Measurements from ENCODE around the gene SPEF1.

The SPEF1 gene

GRCh38 chr20:3753501-3754275, 27.6 kb downstream of the SPEF1 start:
- DNase-seq (ENCODE audit: extremely low spot score) = no peak
- ChIA-PET CTCF (interaction anchor here (1.0 kb wide), 1 partner anchor 15 kb away, joined by 4 read pairs; no protein-coding TSS in a partner anchor), POLR2A (interaction anchor here (1.9 kb wide), 1 partner anchor 14 kb away, joined by 6 read pairs; the partner anchor contains the start of gene ADISSP)
- TF ChIP-seq PKNOX1 (IDR thresholded peaks at IDR 0.05) = no peak
- no peak for TF ChIP-seq HDGF (IDR thresholded peaks at IDR 0.05; ENCODE audit: borderline replicate concordance)
- TF ChIP-seq BHLHE40 (IDR thresholded peaks at IDR 0.05; ENCODE audit: borderline replicate concordance) = no peak
- TF ChIP-seq ARNT (IDR thresholded peaks at IDR 0.05) = no peak

- DNase-seq (ENCODE audit: extremely low spot score) = peak; percentile 69
- POLR2A ChIA-PET = interaction anchor here (1.9 kb wide), 1 partner anchor 15 kb away, joined by 6 read pairs; the partner anchor contains the start of gene ADISSP
These were observed 28.1 kb downstream of the SPEF1 start for GRCh38 chr20:3753098-3753497.

GRCh38 chr20:3752386-3752759, 28.9 kb downstream of the SPEF1 start:
- ChIA-PET CTCF (interaction anchor here (0.7 to 1.0 kb wide), 3 partner anchors 11 to 36 kb away, joined by 3 to 4 read pairs (median 4); no protein-coding TSS in a partner anchor), POLR2A (interaction anchor here (1.9 kb wide), 1 partner anchor 16 kb away, joined by 6 read pairs; the partner anchor contains the start of gene ADISSP)
- TF ChIP-seq SUZ12 (IDR thresholded peaks at IDR 0.05) (no peak), FOXM1 (IDR thresholded peaks at IDR 0.05; ENCODE audit: borderline replicate concordance) (no peak), ARNT (IDR thresholded peaks at IDR 0.05) (no peak), CTBP1 (IDR thresholded peaks at IDR 0.05; ENCODE audit: borderline replicate concordance) (no peak), NFRKB (IDR thresholded peaks at IDR 0.05) (no peak)
- DNase-seq (ENCODE audit: extremely low spot score) = no peak

More at GRCh38 chr20:3753098-3753497, 28.1 kb downstream of the SPEF1 start:
- CTCF ChIA-PET = interaction anchor here (0.7 to 1.0 kb wide), 3 partner anchors 12 to 37 kb away, joined by 3 to 4 read pairs (median 4); no protein-coding TSS in a partner anchor
- TF ChIP-seq HDGF (IDR thresholded peaks at IDR 0.05; ENCODE audit: borderline replicate concordance) = no peak
- TF ChIP-seq SP1 (IDR thresholded peaks at IDR 0.05) = no peak
- no peak for TF ChIP-seq SUZ12 (IDR thresholded peaks at IDR 0.05)
- no peak for TF ChIP-seq ARNT (IDR thresholded peaks at IDR 0.05)
- no peak for TF ChIP-seq L3MBTL2 (conservative IDR thresholded peaks at IDR 0.05)
- no peak for TF ChIP-seq ZNF384 (IDR thresholded peaks at IDR 0.05)
- no peak for TF ChIP-seq BHLHE40 (IDR thresholded peaks at IDR 0.05; ENCODE audit: borderline replicate concordance)

- POLR2A ChIA-PET = interaction anchor here (1.1 to 1.9 kb wide), 2 partner anchors 16 to 17 kb away, joined by 4 to 6 read pairs; partner anchors contain the start of gene ADISSP
- TF ChIP-seq L3MBTL2 (conservative IDR thresholded peaks at IDR 0.05) (no peak), FOXK2 (IDR thresholded peaks at IDR 0.05) (no peak), PKNOX1 (IDR thresholded peaks at IDR 0.05) (no peak), CTBP1 (IDR thresholded peaks at IDR 0.05; ENCODE audit: borderline replicate concordance) (no peak), ZNF384 (IDR thresholded peaks at IDR 0.05) (no peak), SUZ12 (IDR thresholded peaks at IDR 0.05) (no peak), NFRKB (IDR thresholded peaks at IDR 0.05) (no peak), HDGF (IDR thresholded peaks at IDR 0.05; ENCODE audit: borderline replicate concordance) (no peak), ARNT (IDR thresholded peaks at IDR 0.05) (no peak), ELF4 (IDR thresholded peaks at IDR 0.05) (no peak), SP1 (IDR thresholded peaks at IDR 0.05) (no peak), LEF1 (IDR thresholded peaks at IDR 0.05; ENCODE audit: borderline replicate concordance) (no peak), FOXA1 (IDR thresholded peaks at IDR 0.05) (no peak), BHLHE40 (IDR thresholded peaks at IDR 0.05; ENCODE audit: borderline replicate concordance) (no peak), TARDBP (IDR thresholded peaks at IDR 0.05) (no peak), FOXM1 (IDR thresholded peaks at IDR 0.05; ENCODE audit: borderline replicate concordance) (no peak)
- CTCF ChIA-PET = interaction anchor here (0.8 to 0.9 kb wide), 2 partner anchors 16 to 103 kb away, joined by 3 read pairs; partner anchors contain the start of gene ADISSP
- no peak for DNase-seq (ENCODE audit: extremely low spot score)
These were observed 29.4 kb downstream of the SPEF1 start for GRCh38 chr20:3751675-3752385.

GRCh38 chr20:3751305-3751674, 30.0 kb downstream of the SPEF1 start:
- DNase-seq (ENCODE audit: extremely low spot score) = no peak
- TF ChIP-seq TARDBP (IDR thresholded peaks at IDR 0.05) (no peak), ELF4 (IDR thresholded peaks at IDR 0.05) (no peak), ARNT (IDR thresholded peaks at IDR 0.05) (no peak), SUZ12 (IDR thresholded peaks at IDR 0.05) (no peak), FOXM1 (IDR thresholded peaks at IDR 0.05; ENCODE audit: borderline replicate concordance) (no peak), LEF1 (IDR thresholded peaks at IDR 0.05; ENCODE audit: borderline replicate concordance) (no peak), L3MBTL2 (conservative IDR thresholded peaks at IDR 0.05) (no peak), HDGF (IDR thresholded peaks at IDR 0.05; ENCODE audit: borderline replicate concordance) (no peak), SP1 (IDR thresholded peaks at IDR 0.05) (no peak), ZNF384 (IDR thresholded peaks at IDR 0.05) (no peak), FOXA1 (IDR thresholded peaks at IDR 0.05) (no peak), NFRKB (IDR thresholded peaks at IDR 0.05) (no peak), PKNOX1 (IDR thresholded peaks at IDR 0.05) (no peak), BHLHE40 (IDR thresholded peaks at IDR 0.05; ENCODE audit: borderline replicate concordance) (no peak), CTBP1 (IDR thresholded peaks at IDR 0.05; ENCODE audit: borderline replicate concordance) (no peak), FOXK2 (IDR thresholded peaks at IDR 0.05) (no peak)
- ChIA-PET POLR2A (interaction anchor here (1.1 kb wide), 1 partner anchor 17 kb away, joined by 4 read pairs; no protein-coding TSS in a partner anchor), CTCF (interaction anchor here (0.8 to 0.9 kb wide), 2 partner anchors 17 to 104 kb away, joined by 3 read pairs; partner anchors contain the start of gene ADISSP)
